Measurements from ENCODE around the gene PRMT5. TPM values are rescaled to one million over a fixed set of nuclear protein-coding genes. Genes with fewer than 3 reads are reported as not detected.

Gene PRMT5
- polyA plus RNA-seq, 1 donor (not counting 4 experiments of a cell fraction or from before 2014, with no cell fraction given) = 241 TPM

GRCh38 chr14:22925513-22925912 is 3.7 kb downstream of the PRMT5 start:
- Histone ChIP-seq H3K27me3 (ENCODE audit: control insufficient read depth, extremely low read depth, insufficient read depth, low read length) (no peaks in the 10 kb centered on the region), H3K36me3 (ENCODE audit: control insufficient read depth in 2 of 2, extremely low read depth in 1 of 2, insufficient read depth in 2 of 2, low read length in 2 of 2) (peaks cover 23 to 51% of the 10 kb centered on the region in 2 experiments), H3K9me3 (ENCODE audit: control insufficient read depth, low read depth, low read length) (no peaks in the 10 kb centered on the region), H3K4me1 (ENCODE audit: control insufficient read depth, extremely low read depth, insufficient read depth, low read length) (peaks cover 57% of the 10 kb centered on the region), H2AFZ (ENCODE audit: control insufficient read depth, low read length) (no peak overlapping the region), H4K20me1 (ENCODE audit: control insufficient read depth, extremely low read depth, insufficient read depth, low read length) (no peaks in the 10 kb centered on the region), H3K4me3 (ENCODE audit: control insufficient read depth in 2 of 3, extremely low read depth in 1 of 3, insufficient read depth in 2 of 3, low read depth in 1 of 3, low read length in 3 of 3) (no peak overlapping the region), H3K79me2 (ENCODE audit: control insufficient read depth, insufficient read depth, low read length) (peaks cover 34% of the 10 kb centered on the region), H3K27ac (ENCODE audit: control insufficient read depth, insufficient read depth, low read length) (peak overlapping the region; percentile 87), H3K9me1 (ENCODE audit: control insufficient read depth, extremely low read depth, insufficient read depth, low read length) (peaks cover 2% of the 10 kb centered on the region), H3K4me2 (ENCODE audit: control insufficient read depth, extremely low read depth, insufficient read depth, low read depth, low read length) (peak overlapping the region; percentile 79), H3K9ac (ENCODE audit: control insufficient read depth, extremely low read depth, insufficient read depth, low read length) (no peak overlapping the region)
- dilution Hi-C loops (cut with MboI; ENCODE audit: extremely low pct_ligation_motif_present, low sequenced_read_pairs) = no loop called here
- TF ChIP-seq CTCF (optimal IDR thresholded peaks at IDR 0.05 in 1 of 3, IDR thresholded peaks at IDR 0.05 in 1 of 3, conservative IDR thresholded peaks at IDR 0.05 in 1 of 3; ENCODE audit: extremely low read depth in 1 of 3, insufficient read depth in 2 of 3, low read length in 3 of 3) (no peak), EZH2 (IDR thresholded peaks at IDR 0.05; ENCODE audit: low read length) (no peak)
- no peak for FAIRE-seq
- DNase-seq (ENCODE audit: low read depth, low spot score) = no peak

GRCh38 chr14:22923746-22924145 is 5.4 kb downstream of the PRMT5 start:
- dilution Hi-C loops (cut with MboI; ENCODE audit: extremely low pct_ligation_motif_present, low sequenced_read_pairs) = no loop called here
- FAIRE-seq = no peak
- no peaks in the 10 kb centered on the region for H3K27me3 ChIP-seq (ENCODE audit: control insufficient read depth, extremely low read depth, insufficient read depth, low read length)
- peaks cover 2% of the 10 kb centered on the region for H3K9me1 ChIP-seq (ENCODE audit: control insufficient read depth, extremely low read depth, insufficient read depth, low read length)
- H3K27ac ChIP-seq (ENCODE audit: control insufficient read depth, insufficient read depth, low read length) = no peak overlapping the region
- peaks cover 30% of the 10 kb centered on the region for H3K79me2 ChIP-seq (ENCODE audit: control insufficient read depth, insufficient read depth, low read length)
- H3K4me3 ChIP-seq (ENCODE audit: control insufficient read depth in 2 of 3, extremely low read depth in 1 of 3, insufficient read depth in 2 of 3, low read depth in 1 of 3, low read length in 3 of 3) = no peak overlapping the region
- no peak for DNase-seq (ENCODE audit: low read depth, low spot score)
- H3K4me1 ChIP-seq (ENCODE audit: control insufficient read depth, extremely low read depth, insufficient read depth, low read length) = peaks cover 60% of the 10 kb centered on the region
- H3K4me2 ChIP-seq (ENCODE audit: control insufficient read depth, extremely low read depth, insufficient read depth, low read depth, low read length) = no peak overlapping the region
- no peak overlapping the region for H3K9ac ChIP-seq (ENCODE audit: control insufficient read depth, extremely low read depth, insufficient read depth, low read length)
- no peaks in the 10 kb centered on the region for H3K9me3 ChIP-seq (ENCODE audit: control insufficient read depth, low read depth, low read length)
- no peak overlapping the region for H2AFZ ChIP-seq (ENCODE audit: control insufficient read depth, low read length)
- peaks cover 29 to 55% of the 10 kb centered on the region in 2 experiments for H3K36me3 ChIP-seq (ENCODE audit: control insufficient read depth in 2 of 2, extremely low read depth in 1 of 2, insufficient read depth in 2 of 2, low read length in 2 of 2)
- TF ChIP-seq CTCF (optimal IDR thresholded peaks at IDR 0.05 in 1 of 3, IDR thresholded peaks at IDR 0.05 in 1 of 3, conservative IDR thresholded peaks at IDR 0.05 in 1 of 3; ENCODE audit: extremely low read depth in 1 of 3, insufficient read depth in 2 of 3, low read length in 3 of 3) (no peak), EZH2 (IDR thresholded peaks at IDR 0.05; ENCODE audit: low read length) (no peak)
- no peaks in the 10 kb centered on the region for H4K20me1 ChIP-seq (ENCODE audit: control insufficient read depth, extremely low read depth, insufficient read depth, low read length)
